ENCODE results near the gene KRTAP10-12. TPM values are rescaled to one million over a fixed set of nuclear protein-coding genes. Genes with fewer than 3 reads are reported as not detected.

KRTAP10-12 gene
- total RNA-seq, 2 donors from 2014 or later, result not detected

- DNase-seq (ENCODE audit: low spot score), result no peak
- Histone ChIP-seq H3K27me3 (replicated peaks; ENCODE audit: insufficient read depth) (no peaks in the 10 kb centered on the region), H3K4me1 (replicated peaks) (no peaks in the 10 kb centered on the region), H3K4me3 (no peak overlapping the region), H3K9me3 (no peaks in the 10 kb centered on the region), H3K27ac (no peak overlapping the region), H3K36me3 (no peaks in the 10 kb centered on the region)
- 100% methylated on average over 1 of the region's 1 CpG for WGBS
- TF ChIP-seq, protein P1, sequence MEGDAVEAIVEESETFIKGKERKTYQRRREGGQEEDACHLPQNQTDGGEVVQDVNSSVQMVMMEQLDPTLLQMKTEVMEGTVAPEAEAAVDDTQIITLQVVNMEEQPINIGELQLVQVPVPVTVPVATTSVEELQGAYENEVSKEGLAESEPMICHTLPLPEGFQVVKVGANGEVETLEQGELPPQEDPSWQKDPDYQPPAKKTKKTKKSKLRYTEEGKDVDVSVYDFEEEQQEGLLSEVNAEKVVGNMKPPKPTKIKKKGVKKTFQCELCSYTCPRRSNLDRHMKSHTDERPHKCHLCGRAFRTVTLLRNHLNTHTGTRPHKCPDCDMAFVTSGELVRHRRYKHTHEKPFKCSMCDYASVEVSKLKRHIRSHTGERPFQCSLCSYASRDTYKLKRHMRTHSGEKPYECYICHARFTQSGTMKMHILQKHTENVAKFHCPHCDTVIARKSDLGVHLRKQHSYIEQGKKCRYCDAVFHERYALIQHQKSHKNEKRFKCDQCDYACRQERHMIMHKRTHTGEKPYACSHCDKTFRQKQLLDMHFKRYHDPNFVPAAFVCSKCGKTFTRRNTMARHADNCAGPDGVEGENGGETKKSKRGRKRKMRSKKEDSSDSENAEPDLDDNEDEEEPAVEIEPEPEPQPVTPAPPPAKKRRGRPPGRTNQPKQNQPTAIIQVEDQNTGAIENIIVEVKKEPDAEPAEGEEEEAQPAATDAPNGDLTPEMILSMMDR (IDR thresholded peaks at IDR 0.05), result no peak
- TF ChIP-seq POLR2AphosphoS5 (IDR thresholded peaks at IDR 0.05), result no peak
- TF ChIP-seq POLR2A (IDR thresholded peaks at IDR 0.05), result no peak
- intact Hi-C loops (cut with DNase I), result no loop called here
These were observed 25.1 kb upstream of the KRTAP10-12 start for GRCh38 chr21:44671911-44672310.

DNA sequence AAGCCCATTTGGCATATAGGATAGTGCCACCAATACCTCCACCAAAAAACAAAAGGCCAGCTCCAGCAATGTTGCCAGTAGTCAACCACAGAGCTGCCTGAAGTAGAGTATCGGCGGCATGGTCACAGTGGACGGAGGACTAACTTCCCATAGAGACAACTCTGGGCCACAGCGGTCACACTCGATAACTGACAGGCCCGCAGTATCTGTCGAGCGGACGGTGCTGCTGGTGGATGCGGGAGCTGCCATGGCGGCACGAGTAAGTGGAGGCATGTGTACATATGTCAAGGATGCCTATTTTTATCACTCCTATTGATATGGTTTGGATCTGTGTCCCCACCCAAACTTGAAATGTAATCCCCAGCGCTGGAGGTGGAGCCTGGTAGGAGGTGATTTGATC lies 19.1 kb upstream of the KRTAP10-12 start:
- DNase-seq (ENCODE audit: low spot score), result no peak
- Histone ChIP-seq H3K4me1 (replicated peaks) (no peaks in the 10 kb centered on the region), H3K27ac (no peak overlapping the region), H3K4me3 (no peak overlapping the region), H3K36me3 (no peaks in the 10 kb centered on the region), H3K9me3 (no peaks in the 10 kb centered on the region), H3K27me3 (replicated peaks; ENCODE audit: insufficient read depth) (no peaks in the 10 kb centered on the region)
- WGBS, result 88% methylated on average over 13 of the region's 13 CpGs
- intact Hi-C loops (cut with DNase I), result no loop called here
- TF ChIP-seq, protein P1 (IDR thresholded peaks at IDR 0.05), result no peak
- TF ChIP-seq POLR2A (IDR thresholded peaks at IDR 0.05) (no peak), POLR2AphosphoS5 (IDR thresholded peaks at IDR 0.05) (no peak)

DNA sequence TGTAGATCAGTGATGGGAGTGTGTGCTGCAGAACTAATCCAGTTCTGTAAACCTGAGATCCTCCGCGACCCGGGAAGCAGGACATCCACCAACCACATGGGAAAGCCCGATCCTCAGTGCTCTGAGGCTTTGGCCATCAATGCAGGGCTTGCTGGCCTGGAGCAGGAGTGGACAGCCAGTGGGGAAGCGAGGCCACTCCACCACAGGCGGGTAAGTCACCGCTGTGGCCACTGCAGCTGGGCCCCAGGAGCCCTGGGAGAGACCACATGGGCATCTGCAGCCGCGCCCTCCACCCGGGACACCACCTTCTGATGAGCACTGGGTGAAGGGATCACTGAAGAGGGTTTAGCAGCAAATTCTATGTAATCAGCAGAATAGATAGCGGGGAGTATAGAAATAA lies 15.8 kb upstream of the KRTAP10-12 start:
- Histone ChIP-seq H3K27me3 (replicated peaks; ENCODE audit: insufficient read depth) (peaks cover 2% of the 10 kb centered on the region), H3K27ac (no peak overlapping the region), H3K36me3 (no peaks in the 10 kb centered on the region), H3K9me3 (no peaks in the 10 kb centered on the region), H3K4me3 (no peak overlapping the region), H3K4me1 (replicated peaks) (no peaks in the 10 kb centered on the region)
- intact Hi-C loops (cut with DNase I), result no loop called here
- 71% methylated on average over 11 of the region's 11 CpGs for WGBS
- no peak for DNase-seq (ENCODE audit: low spot score)
- TF ChIP-seq, protein P1 (IDR thresholded peaks at IDR 0.05), result no peak
- TF ChIP-seq POLR2A (IDR thresholded peaks at IDR 0.05), result no peak
- no peak for TF ChIP-seq POLR2AphosphoS5 (IDR thresholded peaks at IDR 0.05)

DNA sequence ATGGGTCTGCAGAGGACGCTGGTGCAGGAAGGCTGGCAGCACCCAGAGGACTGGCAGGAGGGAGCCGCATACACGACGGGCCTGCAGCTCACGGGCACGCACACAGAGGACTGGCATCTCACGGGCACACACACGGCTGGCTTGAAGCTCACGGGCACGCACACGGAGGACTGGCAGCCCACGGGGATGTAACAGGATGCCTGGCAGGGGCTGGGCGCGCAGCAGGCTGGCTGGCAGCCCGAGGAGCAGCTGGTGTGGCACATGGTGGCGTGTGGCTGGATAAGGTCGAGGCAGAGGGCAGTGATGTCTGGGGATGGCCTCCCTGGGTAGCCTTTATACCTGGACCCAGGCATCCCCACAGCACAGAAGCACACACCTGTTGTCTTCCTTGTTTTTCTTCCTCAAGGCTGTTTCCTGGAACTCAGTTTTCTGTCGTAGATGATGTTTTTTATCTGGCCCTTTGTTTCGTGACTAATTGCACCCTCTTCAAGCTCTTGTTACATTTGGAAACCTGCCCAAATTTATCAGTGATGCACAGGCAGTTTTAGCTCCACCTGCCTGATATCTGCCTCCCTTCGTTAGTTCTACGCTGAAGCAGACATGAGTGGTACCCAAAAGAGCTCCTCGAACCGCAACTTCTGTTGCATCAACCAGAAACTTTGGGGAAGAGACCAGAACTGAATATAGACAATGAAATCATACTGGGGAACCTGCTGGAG lies 15.0 kb upstream of the KRTAP10-12 start, which contains the start of gene KRTAP12-1:
Gene KRTAP12-1, minus strand, starts transcription at position 303 of the 719 bp plus-strand sequence. Its CDS starts 40 bp downstream, at position 263.
- intact Hi-C loops (cut with DNase I), result no loop called here
- Histone ChIP-seq H3K9me3 (no peaks in the 10 kb centered on the region), H3K27me3 (replicated peaks; ENCODE audit: insufficient read depth) (peaks cover 5% of the 10 kb centered on the region), H3K27ac (no peak within 1 kb of the TSS), H3K4me1 (replicated peaks) (no peaks in the 10 kb centered on the region), H3K4me3 (no peak within 1 kb of the TSS), H3K36me3 (no peaks in the 10 kb centered on the region)
- WGBS, result 66% methylated on average over 23 of the region's 23 CpGs
- TF ChIP-seq POLR2AphosphoS5 (IDR thresholded peaks at IDR 0.05) (no peak), POLR2A (IDR thresholded peaks at IDR 0.05) (no peak)
- TF ChIP-seq, protein P1 (IDR thresholded peaks at IDR 0.05), result no peak
- DNase-seq (ENCODE audit: low spot score), result no peak

DNA sequence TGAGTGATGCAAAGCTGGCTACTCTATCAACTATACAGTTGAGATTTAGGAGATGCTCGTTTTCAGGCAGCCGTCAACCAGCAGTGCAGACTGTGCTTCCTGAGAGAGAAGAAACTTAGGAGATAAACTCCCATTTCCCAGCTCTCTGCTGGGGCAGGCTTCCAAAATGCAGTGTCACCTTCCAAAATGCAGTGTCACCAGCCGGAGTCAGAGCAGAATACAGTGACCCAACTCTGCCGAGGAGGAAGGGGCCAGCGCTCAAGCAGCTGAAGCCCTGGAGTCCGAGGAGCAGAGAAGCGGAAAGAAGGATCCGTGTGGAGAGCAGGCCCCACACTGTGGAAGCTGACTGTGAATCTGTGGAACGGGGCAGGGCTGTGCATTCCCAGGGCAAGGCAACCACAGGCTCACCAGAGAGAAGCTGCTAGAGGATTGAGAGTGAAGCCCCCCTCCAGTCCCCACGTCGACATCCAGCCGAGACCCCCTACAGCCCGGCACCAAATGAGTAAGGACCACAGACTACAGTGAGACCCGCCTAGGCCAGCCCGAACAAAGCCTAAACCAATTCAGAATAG lies 14.3 kb upstream of the KRTAP10-12 start:
- TF ChIP-seq POLR2AphosphoS5 (IDR thresholded peaks at IDR 0.05) (no peak), POLR2A (IDR thresholded peaks at IDR 0.05) (no peak)
- TF ChIP-seq, protein P1 (IDR thresholded peaks at IDR 0.05), result no peak
- 81% methylated on average over 15 of the region's 15 CpGs for WGBS
- Histone ChIP-seq H3K27ac (no peak overlapping the region), H3K4me3 (no peak overlapping the region), H3K9me3 (no peaks in the 10 kb centered on the region), H3K36me3 (no peaks in the 10 kb centered on the region), H3K27me3 (replicated peaks; ENCODE audit: insufficient read depth) (peaks cover 5% of the 10 kb centered on the region), H3K4me1 (replicated peaks) (no peaks in the 10 kb centered on the region)
- DNase-seq (ENCODE audit: low spot score), result no peak
- intact Hi-C loops (cut with DNase I), result no loop called here

All from prostate gland (tissue), 2 donors.